GM12875 (cell line): Measurements from ENCODE around the gene DPP6.

Experiments
- H3K4me3 ChIP-seq: one replicate; pipeline ENCODE4 v1.5.1; 2011; ENCODE audit warnings: low read depth, low read length, control low read depth
- TF ChIP-seq, protein P1 (sequence below): IDR thresholded peaks from 2 replicates; pipeline ENCODE4 v1.5.1; 2011; ENCODE audit warnings: low read depth, mild to moderate bottlenecking, control low read depth, inconsistent platforms, low read length, moderate library complexity, borderline replicate concordance; ENCODE audit not compliant: insufficient read depth

Gene DPP6

DNA sequence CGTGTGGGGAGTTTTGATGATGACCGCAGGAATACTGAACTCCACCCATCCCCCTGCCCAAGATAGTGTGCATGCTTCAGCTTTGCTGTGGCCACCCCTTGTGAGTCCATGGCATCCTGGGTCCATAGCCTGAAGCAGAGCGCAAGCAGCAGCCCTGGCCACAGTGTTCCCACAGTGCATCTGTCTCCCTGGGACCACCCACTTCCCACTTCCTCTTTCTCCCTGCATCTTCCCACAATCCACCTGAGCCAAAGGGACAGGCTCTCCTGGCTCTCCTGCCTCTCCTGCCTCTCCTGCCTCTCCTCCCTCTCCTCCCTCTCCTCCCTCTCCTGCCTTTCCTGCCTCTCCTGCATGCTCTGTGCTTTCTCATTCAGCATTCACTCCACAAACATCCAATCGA is 800.0 kb downstream of the DPP6 start:
- TF ChIP-seq, protein P1, sequence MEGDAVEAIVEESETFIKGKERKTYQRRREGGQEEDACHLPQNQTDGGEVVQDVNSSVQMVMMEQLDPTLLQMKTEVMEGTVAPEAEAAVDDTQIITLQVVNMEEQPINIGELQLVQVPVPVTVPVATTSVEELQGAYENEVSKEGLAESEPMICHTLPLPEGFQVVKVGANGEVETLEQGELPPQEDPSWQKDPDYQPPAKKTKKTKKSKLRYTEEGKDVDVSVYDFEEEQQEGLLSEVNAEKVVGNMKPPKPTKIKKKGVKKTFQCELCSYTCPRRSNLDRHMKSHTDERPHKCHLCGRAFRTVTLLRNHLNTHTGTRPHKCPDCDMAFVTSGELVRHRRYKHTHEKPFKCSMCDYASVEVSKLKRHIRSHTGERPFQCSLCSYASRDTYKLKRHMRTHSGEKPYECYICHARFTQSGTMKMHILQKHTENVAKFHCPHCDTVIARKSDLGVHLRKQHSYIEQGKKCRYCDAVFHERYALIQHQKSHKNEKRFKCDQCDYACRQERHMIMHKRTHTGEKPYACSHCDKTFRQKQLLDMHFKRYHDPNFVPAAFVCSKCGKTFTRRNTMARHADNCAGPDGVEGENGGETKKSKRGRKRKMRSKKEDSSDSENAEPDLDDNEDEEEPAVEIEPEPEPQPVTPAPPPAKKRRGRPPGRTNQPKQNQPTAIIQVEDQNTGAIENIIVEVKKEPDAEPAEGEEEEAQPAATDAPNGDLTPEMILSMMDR, result no peak
- H3K4me3 ChIP-seq, result no peak overlapping the region

DNA sequence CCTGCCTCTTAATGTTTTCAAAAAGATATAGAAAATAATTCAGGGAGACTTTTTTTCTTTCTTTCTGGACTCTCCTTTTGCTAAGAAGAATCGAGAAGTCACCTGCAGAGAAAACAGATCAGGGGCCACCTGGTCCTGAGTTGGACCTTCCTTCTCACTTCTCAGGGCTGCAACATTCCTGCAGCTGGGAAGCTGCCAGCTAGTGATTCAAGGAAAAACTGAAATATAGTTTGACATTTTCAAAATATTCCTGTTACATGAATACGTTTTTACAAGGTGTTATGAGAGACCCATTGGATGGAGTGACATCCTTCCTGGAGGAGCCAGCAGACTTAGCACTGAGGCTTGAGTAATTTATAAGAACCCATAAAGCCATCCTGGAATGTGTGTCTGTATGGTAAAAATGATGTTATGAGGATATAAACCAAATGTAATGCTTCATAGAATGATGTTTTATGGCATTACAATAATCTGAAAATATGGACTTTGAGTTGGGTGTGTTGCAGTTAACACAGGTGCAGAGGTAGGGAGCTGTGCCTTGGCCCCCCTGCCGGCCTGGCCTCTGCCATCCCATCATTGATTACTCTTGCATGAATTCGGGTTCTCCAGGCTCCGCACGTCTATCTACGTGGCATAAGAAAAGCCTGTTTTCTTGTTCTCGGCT is 801.0 kb downstream of the DPP6 start:
- no peak overlapping the region for H3K4me3 ChIP-seq
- TF ChIP-seq, protein P1, result no peak

DNA sequence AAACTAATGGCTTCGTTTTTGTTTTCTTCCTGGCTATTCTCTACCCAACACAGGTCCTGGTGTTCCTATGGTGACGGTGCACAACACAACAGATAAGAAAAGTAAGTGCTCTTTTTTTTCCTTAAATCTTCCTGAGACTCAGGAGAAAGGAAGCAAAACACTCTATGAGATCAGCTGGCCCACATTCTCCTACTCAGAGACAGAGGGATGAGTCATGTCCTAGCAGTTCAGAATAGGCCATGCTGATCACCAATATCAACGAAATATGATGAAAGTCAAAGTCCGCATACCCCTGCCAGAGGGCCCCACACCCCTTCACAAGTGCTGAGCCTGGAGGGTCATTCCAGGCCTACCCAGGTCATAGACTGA is 801.5 kb downstream of the DPP6 start:
- H3K4me3 ChIP-seq, result no peak overlapping the region

DNA sequence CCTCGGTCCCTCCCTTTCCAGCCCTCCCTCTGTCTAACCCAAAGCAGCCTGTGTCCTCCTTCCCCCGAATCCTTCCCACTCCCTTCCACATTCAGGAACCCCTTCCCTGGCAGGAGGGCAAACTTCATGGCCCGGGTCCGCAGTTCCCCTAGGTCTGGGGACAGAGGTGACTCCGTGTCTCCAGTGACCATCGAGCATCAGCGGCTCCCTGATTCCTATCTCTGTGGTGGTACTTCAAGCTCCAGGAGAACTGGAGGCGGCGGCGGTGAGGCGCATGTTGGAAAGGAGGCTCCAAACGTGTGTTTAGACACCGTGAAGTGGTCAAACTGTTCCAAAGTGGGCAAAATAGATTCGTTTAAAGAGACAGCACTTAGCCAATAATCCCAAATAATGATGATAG is 802.6 kb downstream of the DPP6 start:
- TF ChIP-seq, protein P1, result no peak
- no peak overlapping the region for H3K4me3 ChIP-seq

More for the DNA sequence above, 801.5 kb downstream of the DPP6 start:
- TF ChIP-seq, protein P1, result no peak

DNA sequence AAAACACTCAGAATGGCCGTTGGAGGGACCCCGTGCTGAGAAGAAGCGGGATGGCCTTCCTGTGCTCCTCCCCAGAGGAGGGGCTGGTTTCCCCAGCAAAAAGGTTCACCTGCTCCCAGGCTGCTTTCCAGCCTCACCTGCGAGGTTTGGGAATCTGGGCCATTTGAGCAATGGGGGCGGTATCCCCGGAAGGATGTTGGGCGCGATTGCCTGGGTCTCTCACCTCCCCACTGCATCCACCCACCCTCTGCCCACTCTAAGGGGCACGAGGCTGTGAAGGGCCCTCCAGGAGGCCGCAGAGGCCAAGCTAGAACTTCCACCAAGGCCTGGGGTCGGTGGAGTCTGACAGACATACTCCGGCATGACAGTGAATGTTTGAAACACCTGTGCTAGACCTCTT is 803.2 kb downstream of the DPP6 start:
- TF ChIP-seq, protein P1, result no peak
- H3K4me3 ChIP-seq, result no peak overlapping the region

DNA sequence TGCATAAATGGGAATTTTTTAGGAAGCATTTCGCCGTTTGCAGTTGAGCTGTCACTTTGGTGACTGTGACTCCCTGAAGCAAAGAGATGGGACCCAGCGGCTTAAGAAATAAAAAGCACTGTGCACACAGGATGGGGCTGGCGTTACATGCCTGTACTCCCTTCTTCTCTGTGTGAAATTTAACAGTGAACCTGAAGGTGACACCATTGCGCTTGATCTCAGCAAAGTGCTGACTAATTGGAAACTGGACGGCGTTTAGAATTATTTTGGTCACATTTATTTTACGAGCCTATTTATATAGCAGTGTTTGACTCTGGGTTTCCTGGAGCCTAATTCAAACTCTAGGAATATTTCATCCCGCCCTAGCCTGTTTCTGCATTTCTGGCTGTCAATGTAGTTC is 804.5 kb downstream of the DPP6 start:
- no peak overlapping the region for H3K4me3 ChIP-seq

DNA sequence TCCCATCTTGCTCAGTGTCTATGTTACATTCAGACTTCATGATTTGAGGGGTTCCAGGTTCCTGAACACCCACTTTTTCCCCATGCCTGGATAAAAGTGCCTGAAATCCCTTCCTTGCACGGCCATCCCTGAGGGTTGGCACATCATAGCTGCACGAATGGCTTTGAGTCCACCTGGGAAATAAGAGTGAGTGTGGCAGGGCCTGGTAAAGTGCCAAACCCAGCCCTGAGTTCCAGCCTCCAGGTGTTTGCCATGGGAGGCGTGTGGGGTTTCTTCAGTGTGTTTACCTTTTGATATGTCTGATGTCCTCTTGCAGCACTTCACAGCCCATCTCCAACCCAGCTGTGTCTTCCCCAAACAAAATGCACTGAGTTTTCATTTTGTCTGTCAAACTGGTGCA is 805.0 kb downstream of the DPP6 start:
- TF ChIP-seq, protein P1, result no peak
- H3K4me3 ChIP-seq, result no peak overlapping the region

More for the DNA sequence above, 804.5 kb downstream of the DPP6 start:
- TF ChIP-seq, protein P1, result no peak
